DOHH2 (cell line): Measurements from ENCODE around the gene CCK.
A peak's percentile ranks its signal among the peaks of the same experiment; 100 is the strongest.

Experiments
- H3F3A ChIP-seq: fragments of 200-600 bp; sonication (generic), shearing (Covaris generic); 2 replicates; pipeline ENCODE4 v1.6.0; 2016; ENCODE audit warnings: antibody characterized with exemption, mild to moderate bottlenecking; ENCODE audit not compliant: control insufficient read depth, insufficient read depth
- H3K27ac ChIP-seq: fragments of 200-600 bp; sonication (generic); 2 replicates; pipeline ENCODE4 v1.5.1; 2014; ENCODE audit warnings: low read depth, mild to moderate bottlenecking, low read length, moderate library complexity
- H3K27me3 ChIP-seq: fragments of 200-600 bp; sonication (generic); 2 replicates; pipeline ENCODE4 v1.6.1; 2014; ENCODE audit warnings: mild to moderate bottlenecking, low read length, mixed read lengths; ENCODE audit not compliant: control insufficient read depth
- H3K36me3 ChIP-seq: fragments of 200-600 bp; sonication (generic); 2 replicates; pipeline ENCODE4 v1.6.1; 2014; ENCODE audit warnings: mild to moderate bottlenecking, low read length, moderate library complexity, mixed read lengths; ENCODE audit not compliant: control insufficient read depth
- H3K4me1 ChIP-seq: fragments of 200-600 bp; sonication (generic); 2 replicates; pipeline ENCODE4 v1.6.1; 2014; ENCODE audit warnings: mild to moderate bottlenecking, low read length, mixed read lengths; ENCODE audit not compliant: control insufficient read depth
- H3K4me2 ChIP-seq: fragments of 200-600 bp; sonication (generic); 2 replicates; pipeline ENCODE4 v1.6.0; 2014; ENCODE audit warnings: mild to moderate bottlenecking, low read length, moderate library complexity
- H3K4me3 ChIP-seq: fragments of 200-600 bp; sonication (generic); 2 replicates; pipeline ENCODE4 v1.5.1; 2014; ENCODE audit warnings: mild to moderate bottlenecking, low read length, mixed read lengths
- H3K79me2 ChIP-seq: fragments of 200-600 bp; sonication (generic); 2 replicates; pipeline ENCODE4 v1.6.1; 2014; ENCODE audit warnings: mild to moderate bottlenecking, low read length, mixed read lengths; ENCODE audit not compliant: control insufficient read depth
- H3K9me2 ChIP-seq: fragments of 200-600 bp; sonication (generic); replicated peaks from 2 replicates; pipeline ENCODE4 v1.6.1; 2014; ENCODE audit warnings: mild to moderate bottlenecking, low read length, mixed read lengths; ENCODE audit not compliant: control insufficient read depth
- H3K9me3 ChIP-seq: fragments of 200-600 bp; sonication (generic); 2 replicates; pipeline ENCODE4 v1.6.1; 2014; ENCODE audit warnings: antibody characterized with exemption, low read length, mixed read lengths; ENCODE audit not compliant: control insufficient read depth, insufficient read depth
- H4K20me1 ChIP-seq: fragments of 200-600 bp; sonication (generic); 2 replicates; pipeline ENCODE4 v1.6.0; 2014; ENCODE audit warnings: low read depth, mild to moderate bottlenecking, antibody characterized with exemption, low read length, moderate library complexity; ENCODE audit not compliant: control insufficient read depth, insufficient read depth
- CTCF ChIP-seq: fragments of 200-600 bp; sonication (generic); IDR thresholded peaks from one replicate; pipeline ENCODE4 v1.5.1; 2014; ENCODE audit warnings: antibody characterized with exemption, mild to moderate bottlenecking, low read depth, low read length; ENCODE audit not compliant: poor library complexity, severe bottlenecking
- EZH2phosphoT487 ChIP-seq: fragments of 200-600 bp; sonication (generic); IDR thresholded peaks from 2 replicates; pipeline ENCODE4 v1.6.1; 2017; ENCODE audit warnings: borderline replicate concordance, mild to moderate bottlenecking, antibody characterized with exemption, low read length, moderate library complexity, mixed read lengths

CCK gene

DNA sequence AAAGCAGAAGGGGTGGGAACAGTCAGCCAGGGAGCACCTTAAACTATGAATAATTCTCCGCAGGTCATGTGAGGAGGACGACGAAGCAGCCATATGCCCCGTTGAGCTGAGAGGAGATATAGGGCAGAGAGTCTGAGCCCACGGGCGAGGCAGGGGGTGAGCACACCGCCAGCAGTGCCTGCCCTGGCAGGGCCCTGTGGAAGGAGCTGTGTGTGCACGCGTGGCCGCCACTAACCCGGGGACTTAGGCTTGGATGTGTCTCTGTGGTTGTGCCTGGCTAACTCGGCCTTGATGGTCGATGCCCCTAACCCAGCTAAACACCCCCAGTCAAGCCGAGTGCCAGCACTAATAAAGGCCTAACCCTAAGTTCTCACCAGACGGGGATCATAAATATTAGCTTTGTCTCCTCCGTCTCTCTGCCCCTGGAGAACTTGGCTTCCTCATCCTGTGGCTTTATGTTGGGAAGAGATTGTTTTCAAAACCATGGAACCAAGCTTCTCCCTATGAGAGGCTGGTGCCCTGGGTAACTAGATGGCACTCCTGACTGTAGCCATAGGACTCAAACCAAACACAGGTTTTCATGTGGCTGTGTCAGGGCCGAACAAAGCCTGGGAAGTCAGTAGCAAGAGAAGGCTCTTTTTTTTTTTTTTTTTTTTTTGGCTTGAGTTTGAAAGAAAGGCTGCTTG, 45.4 kb downstream of the CCK start:
- TF ChIP-seq CTCF (no peak), EZH2phosphoT487 (no peak)
- Histone ChIP-seq H3K9me2 (no peaks in the 10 kb centered on the region), H4K20me1 (no peaks in the 10 kb centered on the region), H3K79me2 (no peaks in the 10 kb centered on the region), H3K36me3 (peaks cover 84% of the 10 kb centered on the region), H3K4me1 (peaks cover 19% of the 10 kb centered on the region), H3K27me3 (no peaks in the 10 kb centered on the region), H3K27ac (no peak overlapping the region), H3F3A (no peaks in the 10 kb centered on the region), H3K4me3 (no peak overlapping the region), H3K9me3 (no peaks in the 10 kb centered on the region), H3K4me2 (no peak overlapping the region)

DNA sequence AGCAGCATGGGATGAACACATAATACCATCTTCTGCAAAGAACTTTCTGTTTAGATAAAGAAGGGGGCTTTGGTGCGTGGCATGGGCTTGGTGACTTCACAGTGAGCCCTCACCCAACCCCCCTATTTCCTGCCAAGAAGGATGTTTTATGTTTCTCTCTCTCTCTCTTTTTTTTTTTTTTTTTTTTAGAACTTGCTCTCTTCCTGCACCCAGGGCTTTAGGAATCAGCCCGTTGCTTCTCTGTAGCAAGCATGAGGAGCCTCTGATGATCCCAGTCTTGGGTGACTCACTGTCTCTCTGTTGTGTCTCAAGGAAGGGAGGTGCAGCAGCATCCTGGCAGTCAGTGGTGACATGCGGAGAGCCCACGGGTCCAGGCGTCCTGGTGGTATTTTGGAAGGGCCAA, 49.1 kb downstream of the CCK start:
- Histone ChIP-seq H3K36me3 (peaks cover 89% of the 10 kb centered on the region), H3K27me3 (no peaks in the 10 kb centered on the region), H4K20me1 (no peaks in the 10 kb centered on the region), H3K4me1 (peaks cover 40% of the 10 kb centered on the region), H3K4me2 (peak overlapping the region; percentile 46), H3K79me2 (no peaks in the 10 kb centered on the region), H3K27ac (peak overlapping the region; percentile 19; the same call in 1 of the 2 replicates), H3K9me3 (no peaks in the 10 kb centered on the region), H3K4me3 (no peak overlapping the region; the same call in none of the 2 replicates), H3F3A (0 out of 2 replicates have a peak, but pooled peaks cover 2% of the 10 kb centered on the region), H3K9me2 (no peaks in the 10 kb centered on the region)
- TF ChIP-seq EZH2phosphoT487 (no peak), CTCF (no peak)

GRCh38 chr3:42216302-42216701, 49.7 kb downstream of the CCK start:
- Histone ChIP-seq H3K27me3 (no peaks in the 10 kb centered on the region), H4K20me1 (no peaks in the 10 kb centered on the region), H3K4me2 (peak overlapping the region; percentile 46), H3F3A (0 out of 2 replicates have a peak, but pooled peaks cover 2% of the 10 kb centered on the region), H3K9me2 (no peaks in the 10 kb centered on the region), H3K36me3 (peaks cover 89% of the 10 kb centered on the region), H3K27ac (0 out of 2 replicates have a peak overlapping the region, but pooled peaks have one; percentile 19), H3K79me2 (no peaks in the 10 kb centered on the region), H3K4me1 (peaks cover 40% of the 10 kb centered on the region), H3K4me3 (no peak overlapping the region; the same call in 1 of the 2 replicates), H3K9me3 (no peaks in the 10 kb centered on the region)
- TF ChIP-seq CTCF (no peak), EZH2phosphoT487 (no peak)
